PC-9 (cell line): ENCODE data around the gene C1QTNF12. TPM values are rescaled to one million over a fixed set of nuclear protein-coding genes. Genes with fewer than 3 reads are reported as not detected.

ENCODE experiments used
- BruUV-seq: library from RNA; stranded (reverse); fragments of 400-500 nt; replicated peaks from 2 replicates; lab custom pipeline; 2021; lab: Mats Ljungman, UMichigan
- CTCF ChIA-PET: fragments of 300-600 bp; sonication (Branson Sonifier 250); formaldehyde crosslinking; loops from one replicate; lab custom pipeline; 2022; ENCODE audit warnings: antibody characterized with exemption; lab: Charles Lee
- POLR2A ChIA-PET: fragments of 300-600 bp; sonication (Branson Sonifier 250); formaldehyde crosslinking; loops from one replicate; lab custom pipeline; 2022; ENCODE audit warnings: antibody characterized with exemption; ENCODE audit not compliant: unreplicated experiment; lab: Charles Lee
- DNase-seq, 2 experiments: peaks; one replicate each; pipeline versions ENCODE4 v3.0.0 to v3.0.0-alpha.2; 2015 to 2022; ENCODE audit warnings: mixed read lengths in 1 of 2
- H2AFZ ChIP-seq: fragments of 200-600 bp; sonication (generic); 2 replicates; pipeline ENCODE4 v1.8.1; 2017; ENCODE audit warnings: antibody characterized with exemption
- H3F3A ChIP-seq: fragments of 200-600 bp; sonication (generic); 2 replicates; pipeline ENCODE4 v1.8.1; 2017; ENCODE audit warnings: antibody characterized with exemption, mild to moderate bottlenecking, low read depth; ENCODE audit not compliant: insufficient read depth
- H3K27ac ChIP-seq: fragments of 200-600 bp; sonication (generic); 2 replicates; pipeline ENCODE4 v1.6.1; 2016; ENCODE audit warnings: mixed run types
- H3K27me3 ChIP-seq: fragments of 200-600 bp; sonication (generic); 2 replicates; pipeline ENCODE4 v1.6.1; 2016; ENCODE audit warnings: low read depth, mixed run types; ENCODE audit not compliant: insufficient read depth
- H3K36me3 ChIP-seq: fragments of 200-600 bp; sonication (generic); 2 replicates; pipeline ENCODE4 v1.6.1; 2016; ENCODE audit warnings: low read depth, mixed run types
- H3K4me1 ChIP-seq: fragments of 200-600 bp; sonication (generic); replicated peaks from 2 replicates; pipeline ENCODE4 v1.6.1; 2016; ENCODE audit warnings: mixed run types; ENCODE audit not compliant: insufficient read depth
- H3K4me2 ChIP-seq: fragments of 200-600 bp; sonication (generic); 2 replicates; pipeline ENCODE4 v1.6.1; 2017; ENCODE audit warnings: mixed run types
- H3K4me3 ChIP-seq: fragments of 200-600 bp; sonication (generic); 2 replicates; pipeline ENCODE4 v1.6.1; 2016; ENCODE audit warnings: mixed run types
- H3K79me2 ChIP-seq: fragments of 200-600 bp; sonication (generic); 2 replicates; pipeline ENCODE4 v1.6.1; 2017; ENCODE audit warnings: low read depth, mixed run types
- H3K9me2 ChIP-seq: fragments of 200-600 bp; sonication (generic); 2 replicates; pipeline ENCODE4 v1.8.1; 2017; ENCODE audit warnings: mild to moderate bottlenecking; ENCODE audit not compliant: insufficient read depth
- H3K9me3 ChIP-seq: fragments of 200-600 bp; sonication (generic); 2 replicates; pipeline ENCODE4 v1.8.1; 2016; ENCODE audit warnings: low read depth; ENCODE audit not compliant: insufficient read depth
- H4K20me1 ChIP-seq: fragments of 200-600 bp; sonication (generic); 2 replicates; pipeline ENCODE4 v1.8.1; 2017; ENCODE audit not compliant: insufficient read depth
- EZH2 ChIP-seq: fragments of 200-600 bp; sonication (generic); IDR thresholded peaks from 2 replicates; pipeline ENCODE4 v1.8.0; 2017; ENCODE audit warnings: antibody characterized with exemption, low read depth
- intact Hi-C: fragments of 100-400 bp; cut with micrococcal nuclease; formaldehyde crosslinking; loops from one replicate; pipeline ENCODE4 v1.10.0; 2022; ENCODE audit not compliant: unreplicated experiment
- total RNA-seq: library from RNA; stranded (reverse); gene quantifications from 2 replicates; pipeline ENCODE4 v1.2.3, GENCODE V29; 2021
- TF ChIP-seq, protein P1 (sequence below): fragments of 200-600 bp; sonication (generic); conservative IDR thresholded peaks from 2 replicates; pipeline ENCODE4 v1.6.1; 2017; ENCODE audit warnings: mixed run types, antibody characterized with exemption, mild to moderate bottlenecking, moderate library complexity

The C1QTNF12 gene
- total RNA-seq, 1 experiment from 2014 or later: 5.2 TPM

- H2AFZ ChIP-seq: no peak overlapping the region
- no peaks in the 10 kb centered on the region for H3K9me3 ChIP-seq
- BruUV-seq: no TSS peak
- peak overlapping the region; percentile 43 for H3K4me3 ChIP-seq
- ChIA-PET POLR2A (interaction anchor here (0.5 to 0.8 kb wide), 3 partner anchors 28 to 182 kb away, joined by 4 to 9 read pairs (median 6); partner anchors contain the start of gene RNF223), CTCF (interaction anchor here (0.6 to 0.9 kb wide), 4 partner anchors 72 to 121 kb away, joined by 3 to 10 read pairs (median 3); no protein-coding TSS in a partner anchor)
- TF ChIP-seq EZH2: no peak
- TF ChIP-seq, protein P1, sequence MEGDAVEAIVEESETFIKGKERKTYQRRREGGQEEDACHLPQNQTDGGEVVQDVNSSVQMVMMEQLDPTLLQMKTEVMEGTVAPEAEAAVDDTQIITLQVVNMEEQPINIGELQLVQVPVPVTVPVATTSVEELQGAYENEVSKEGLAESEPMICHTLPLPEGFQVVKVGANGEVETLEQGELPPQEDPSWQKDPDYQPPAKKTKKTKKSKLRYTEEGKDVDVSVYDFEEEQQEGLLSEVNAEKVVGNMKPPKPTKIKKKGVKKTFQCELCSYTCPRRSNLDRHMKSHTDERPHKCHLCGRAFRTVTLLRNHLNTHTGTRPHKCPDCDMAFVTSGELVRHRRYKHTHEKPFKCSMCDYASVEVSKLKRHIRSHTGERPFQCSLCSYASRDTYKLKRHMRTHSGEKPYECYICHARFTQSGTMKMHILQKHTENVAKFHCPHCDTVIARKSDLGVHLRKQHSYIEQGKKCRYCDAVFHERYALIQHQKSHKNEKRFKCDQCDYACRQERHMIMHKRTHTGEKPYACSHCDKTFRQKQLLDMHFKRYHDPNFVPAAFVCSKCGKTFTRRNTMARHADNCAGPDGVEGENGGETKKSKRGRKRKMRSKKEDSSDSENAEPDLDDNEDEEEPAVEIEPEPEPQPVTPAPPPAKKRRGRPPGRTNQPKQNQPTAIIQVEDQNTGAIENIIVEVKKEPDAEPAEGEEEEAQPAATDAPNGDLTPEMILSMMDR: no peak
- H3K9me2 ChIP-seq: no peaks in the 10 kb centered on the region
- intact Hi-C loops: loop anchor here (10.0 kb wide), 1 partner anchor 252 kb away; the partner anchor contains the start of gene PERM1
- peaks cover 45% of the 10 kb centered on the region; the same call in 1 of the 2 replicates for H3F3A ChIP-seq
- H3K4me2 ChIP-seq: peak overlapping the region; percentile 93
- peak; percentile 58 to 61 for DNase-seq
- H3K27me3 ChIP-seq: no peaks in the 10 kb centered on the region
- H4K20me1 ChIP-seq: 0 out of 2 replicates have a peak, but pooled peaks cover 4% of the 10 kb centered on the region
- H3K79me2 ChIP-seq: peaks cover 35% of the 10 kb centered on the region
- no peaks in the 10 kb centered on the region for H3K36me3 ChIP-seq
- peaks cover 56% of the 10 kb centered on the region for H3K4me1 ChIP-seq
- H3K27ac ChIP-seq: peak overlapping the region; percentile 75
Observed at GRCh38 chr1:1236945-1237873, 9.3 kb downstream of the C1QTNF12 start.

DNA sequence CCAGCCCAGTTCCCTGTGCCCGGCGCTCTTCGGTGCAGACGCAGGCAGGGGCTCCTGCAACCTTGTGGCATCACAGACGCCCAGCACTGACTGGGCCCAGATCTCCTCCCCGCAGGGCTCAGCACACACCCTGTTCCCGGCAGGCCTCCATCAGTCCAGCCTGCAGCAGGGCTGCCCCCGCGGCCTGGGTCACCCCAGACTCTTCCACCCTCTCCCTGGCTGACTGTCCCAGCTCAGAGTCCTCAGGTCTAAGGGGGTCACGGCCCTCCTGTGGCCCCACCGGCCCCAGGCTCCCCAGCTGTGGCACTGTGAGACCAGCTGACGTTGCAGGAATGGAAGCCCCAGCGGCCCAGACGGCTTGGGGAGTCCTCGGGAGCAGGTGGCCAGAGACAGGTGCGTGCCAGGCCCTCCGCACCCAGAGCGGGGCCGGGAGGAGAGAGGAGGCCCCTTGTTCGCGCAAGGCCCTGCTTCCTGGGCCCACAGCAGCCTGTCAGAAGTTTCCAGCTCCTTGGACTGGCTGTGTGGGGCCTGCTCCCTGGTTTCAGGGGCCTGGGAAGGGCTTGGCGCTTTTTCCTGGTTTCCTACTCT, 10.3 kb downstream of the C1QTNF12 start:
- H3K4me1 ChIP-seq: peaks cover 56% of the 10 kb centered on the region
- H3K27ac ChIP-seq: peak overlapping the region; percentile 75; the same call in 1 of the 2 replicates
- 0 out of 2 replicates have a peak, but pooled peaks cover 4% of the 10 kb centered on the region for H4K20me1 ChIP-seq
- H3K79me2 ChIP-seq: peaks cover 40% of the 10 kb centered on the region
- ChIA-PET CTCF (no interaction called here), POLR2A (no interaction called here)
- H3K9me2 ChIP-seq: no peaks in the 10 kb centered on the region
- peak overlapping the region; percentile 93 for H3K4me2 ChIP-seq
- H3K9me3 ChIP-seq: no peaks in the 10 kb centered on the region
- H2AFZ ChIP-seq: no peak overlapping the region
- H3F3A ChIP-seq: peaks cover 46% of the 10 kb centered on the region; the same call in 1 of the 2 replicates
- no peak for DNase-seq
- intact Hi-C loops: loop anchor here (10.0 kb wide), 1 partner anchor 251 kb away; the partner anchor contains the start of gene PERM1
- H3K36me3 ChIP-seq: no peaks in the 10 kb centered on the region
- H3K4me3 ChIP-seq: no peak overlapping the region
- no TSS peak for BruUV-seq
- H3K27me3 ChIP-seq: no peaks in the 10 kb centered on the region
- TF ChIP-seq, protein P1: no peak
- TF ChIP-seq EZH2: no peak
